ENCODE results near the gene ATG7.

DNA sequence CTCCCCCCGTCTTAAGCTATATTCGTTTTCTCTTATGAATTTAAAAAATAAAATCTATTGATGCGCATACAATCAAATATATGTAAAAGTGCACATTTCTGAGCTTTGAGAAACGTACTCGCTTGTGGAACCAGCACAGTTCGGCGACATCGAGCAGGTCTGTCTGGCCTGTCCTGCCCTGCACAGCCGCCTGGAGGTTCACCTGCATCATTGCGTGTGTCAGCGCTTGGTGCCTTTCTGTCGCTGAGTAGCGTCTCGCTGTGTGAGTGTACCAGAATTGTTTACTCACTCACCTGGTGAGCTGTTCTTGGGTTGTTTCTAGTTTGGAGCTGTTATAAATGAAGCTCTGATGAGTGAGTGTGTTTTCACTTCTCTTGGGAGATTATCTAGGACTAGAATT lies 267.5 kb downstream of the ATG7 start:
- TF ChIP-seq, protein P1, sequence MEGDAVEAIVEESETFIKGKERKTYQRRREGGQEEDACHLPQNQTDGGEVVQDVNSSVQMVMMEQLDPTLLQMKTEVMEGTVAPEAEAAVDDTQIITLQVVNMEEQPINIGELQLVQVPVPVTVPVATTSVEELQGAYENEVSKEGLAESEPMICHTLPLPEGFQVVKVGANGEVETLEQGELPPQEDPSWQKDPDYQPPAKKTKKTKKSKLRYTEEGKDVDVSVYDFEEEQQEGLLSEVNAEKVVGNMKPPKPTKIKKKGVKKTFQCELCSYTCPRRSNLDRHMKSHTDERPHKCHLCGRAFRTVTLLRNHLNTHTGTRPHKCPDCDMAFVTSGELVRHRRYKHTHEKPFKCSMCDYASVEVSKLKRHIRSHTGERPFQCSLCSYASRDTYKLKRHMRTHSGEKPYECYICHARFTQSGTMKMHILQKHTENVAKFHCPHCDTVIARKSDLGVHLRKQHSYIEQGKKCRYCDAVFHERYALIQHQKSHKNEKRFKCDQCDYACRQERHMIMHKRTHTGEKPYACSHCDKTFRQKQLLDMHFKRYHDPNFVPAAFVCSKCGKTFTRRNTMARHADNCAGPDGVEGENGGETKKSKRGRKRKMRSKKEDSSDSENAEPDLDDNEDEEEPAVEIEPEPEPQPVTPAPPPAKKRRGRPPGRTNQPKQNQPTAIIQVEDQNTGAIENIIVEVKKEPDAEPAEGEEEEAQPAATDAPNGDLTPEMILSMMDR (IDR thresholded peaks at IDR 0.05) = no peak
- no peak for TF ChIP-seq POLR2AphosphoS5 (IDR thresholded peaks at IDR 0.05; ENCODE audit: low read depth, low read length)
- TF ChIP-seq, protein P2, sequence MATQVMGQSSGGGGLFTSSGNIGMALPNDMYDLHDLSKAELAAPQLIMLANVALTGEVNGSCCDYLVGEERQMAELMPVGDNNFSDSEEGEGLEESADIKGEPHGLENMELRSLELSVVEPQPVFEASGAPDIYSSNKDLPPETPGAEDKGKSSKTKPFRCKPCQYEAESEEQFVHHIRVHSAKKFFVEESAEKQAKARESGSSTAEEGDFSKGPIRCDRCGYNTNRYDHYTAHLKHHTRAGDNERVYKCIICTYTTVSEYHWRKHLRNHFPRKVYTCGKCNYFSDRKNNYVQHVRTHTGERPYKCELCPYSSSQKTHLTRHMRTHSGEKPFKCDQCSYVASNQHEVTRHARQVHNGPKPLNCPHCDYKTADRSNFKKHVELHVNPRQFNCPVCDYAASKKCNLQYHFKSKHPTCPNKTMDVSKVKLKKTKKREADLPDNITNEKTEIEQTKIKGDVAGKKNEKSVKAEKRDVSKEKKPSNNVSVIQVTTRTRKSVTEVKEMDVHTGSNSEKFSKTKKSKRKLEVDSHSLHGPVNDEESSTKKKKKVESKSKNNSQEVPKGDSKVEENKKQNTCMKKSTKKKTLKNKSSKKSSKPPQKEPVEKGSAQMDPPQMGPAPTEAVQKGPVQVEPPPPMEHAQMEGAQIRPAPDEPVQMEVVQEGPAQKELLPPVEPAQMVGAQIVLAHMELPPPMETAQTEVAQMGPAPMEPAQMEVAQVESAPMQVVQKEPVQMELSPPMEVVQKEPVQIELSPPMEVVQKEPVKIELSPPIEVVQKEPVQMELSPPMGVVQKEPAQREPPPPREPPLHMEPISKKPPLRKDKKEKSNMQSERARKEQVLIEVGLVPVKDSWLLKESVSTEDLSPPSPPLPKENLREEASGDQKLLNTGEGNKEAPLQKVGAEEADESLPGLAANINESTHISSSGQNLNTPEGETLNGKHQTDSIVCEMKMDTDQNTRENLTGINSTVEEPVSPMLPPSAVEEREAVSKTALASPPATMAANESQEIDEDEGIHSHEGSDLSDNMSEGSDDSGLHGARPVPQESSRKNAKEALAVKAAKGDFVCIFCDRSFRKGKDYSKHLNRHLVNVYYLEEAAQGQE (IDR thresholded peaks at IDR 0.05; ENCODE audit: insufficient read depth in 1 of 2, low read depth in 2 of 2, low read length in 1 of 2) = no peak
- no peak for TF ChIP-seq SIN3A (IDR thresholded peaks at IDR 0.05; ENCODE audit: borderline replicate concordance, insufficient read depth, low read depth, low read length)
